ENCODE measurements around the gene TNRC6B.
"Not testable (repeated sequence)": the region's sequence is repeated elsewhere in the genome, so short reads cannot be mapped to it uniquely, and the experiment has no call there.

The TNRC6B gene, protein sequence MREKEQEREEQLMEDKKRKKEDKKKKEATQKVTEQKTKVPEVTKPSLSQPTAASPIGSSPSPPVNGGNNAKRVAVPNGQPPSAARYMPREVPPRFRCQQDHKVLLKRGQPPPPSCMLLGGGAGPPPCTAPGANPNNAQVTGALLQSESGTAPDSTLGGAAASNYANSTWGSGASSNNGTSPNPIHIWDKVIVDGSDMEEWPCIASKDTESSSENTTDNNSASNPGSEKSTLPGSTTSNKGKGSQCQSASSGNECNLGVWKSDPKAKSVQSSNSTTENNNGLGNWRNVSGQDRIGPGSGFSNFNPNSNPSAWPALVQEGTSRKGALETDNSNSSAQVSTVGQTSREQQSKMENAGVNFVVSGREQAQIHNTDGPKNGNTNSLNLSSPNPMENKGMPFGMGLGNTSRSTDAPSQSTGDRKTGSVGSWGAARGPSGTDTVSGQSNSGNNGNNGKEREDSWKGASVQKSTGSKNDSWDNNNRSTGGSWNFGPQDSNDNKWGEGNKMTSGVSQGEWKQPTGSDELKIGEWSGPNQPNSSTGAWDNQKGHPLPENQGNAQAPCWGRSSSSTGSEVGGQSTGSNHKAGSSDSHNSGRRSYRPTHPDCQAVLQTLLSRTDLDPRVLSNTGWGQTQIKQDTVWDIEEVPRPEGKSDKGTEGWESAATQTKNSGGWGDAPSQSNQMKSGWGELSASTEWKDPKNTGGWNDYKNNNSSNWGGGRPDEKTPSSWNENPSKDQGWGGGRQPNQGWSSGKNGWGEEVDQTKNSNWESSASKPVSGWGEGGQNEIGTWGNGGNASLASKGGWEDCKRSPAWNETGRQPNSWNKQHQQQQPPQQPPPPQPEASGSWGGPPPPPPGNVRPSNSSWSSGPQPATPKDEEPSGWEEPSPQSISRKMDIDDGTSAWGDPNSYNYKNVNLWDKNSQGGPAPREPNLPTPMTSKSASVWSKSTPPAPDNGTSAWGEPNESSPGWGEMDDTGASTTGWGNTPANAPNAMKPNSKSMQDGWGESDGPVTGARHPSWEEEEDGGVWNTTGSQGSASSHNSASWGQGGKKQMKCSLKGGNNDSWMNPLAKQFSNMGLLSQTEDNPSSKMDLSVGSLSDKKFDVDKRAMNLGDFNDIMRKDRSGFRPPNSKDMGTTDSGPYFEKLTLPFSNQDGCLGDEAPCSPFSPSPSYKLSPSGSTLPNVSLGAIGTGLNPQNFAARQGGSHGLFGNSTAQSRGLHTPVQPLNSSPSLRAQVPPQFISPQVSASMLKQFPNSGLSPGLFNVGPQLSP (N-terminal part only)

DNA sequence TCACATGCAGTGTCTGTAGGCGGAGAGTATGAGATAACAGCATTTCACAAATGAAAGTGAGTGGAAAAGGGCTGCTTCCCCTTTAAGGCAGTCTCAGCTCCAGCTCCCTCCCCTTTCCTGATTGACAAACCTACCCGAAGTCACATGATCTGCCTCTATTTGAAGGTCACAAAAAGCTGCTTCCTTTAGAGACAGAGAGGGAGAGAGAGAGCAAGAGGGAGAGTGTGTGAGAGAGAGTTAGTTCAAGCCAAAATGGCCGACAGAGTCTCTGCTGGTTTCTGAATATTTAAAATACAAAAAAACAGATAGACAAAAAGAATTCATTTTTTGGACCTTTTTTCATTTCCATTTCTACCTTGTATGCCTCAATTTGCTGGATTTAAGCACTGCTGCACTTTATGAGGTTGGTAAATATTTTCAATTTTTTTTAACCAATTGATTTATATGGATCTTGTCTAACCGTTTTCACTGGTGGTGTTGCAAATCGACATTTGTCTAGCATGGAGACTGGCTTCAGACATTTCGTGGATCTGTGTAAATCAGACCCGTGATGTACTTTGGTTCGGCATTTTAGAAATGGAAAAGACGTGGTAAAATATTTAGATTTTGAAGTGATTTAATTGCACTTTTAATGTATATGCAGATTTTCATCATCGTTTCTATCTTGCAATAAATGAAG lies at the start of gene TNRC6B:
TSS of gene TNRC6B (plus strand) at position 188 of the 679 bp plus-strand sequence. CDS start at position 399, 211 bp downstream.
- DNase-seq = peak; percentile 98

DNA sequence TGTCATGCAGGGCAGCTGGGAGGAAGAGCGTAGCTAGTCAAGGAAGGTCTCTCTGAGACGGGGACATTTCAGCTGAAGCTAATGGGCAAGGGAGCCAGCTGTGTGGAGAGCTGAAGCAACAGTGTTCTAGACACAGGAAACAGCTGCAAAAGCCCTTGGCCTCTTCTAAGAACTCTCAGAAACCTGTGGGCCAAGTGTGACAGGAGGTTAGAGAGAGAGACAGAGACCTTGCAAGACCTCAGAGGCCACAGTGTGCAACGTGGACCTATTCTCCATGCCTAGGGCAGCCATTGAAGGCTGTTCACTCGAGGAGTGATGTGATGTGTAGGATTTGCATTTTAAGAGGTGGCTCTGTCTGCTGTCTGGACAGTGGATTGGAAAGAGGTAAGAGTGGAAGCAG lies 48.7 kb upstream of the TNRC6B start:
- DNase-seq = no peak

DNA sequence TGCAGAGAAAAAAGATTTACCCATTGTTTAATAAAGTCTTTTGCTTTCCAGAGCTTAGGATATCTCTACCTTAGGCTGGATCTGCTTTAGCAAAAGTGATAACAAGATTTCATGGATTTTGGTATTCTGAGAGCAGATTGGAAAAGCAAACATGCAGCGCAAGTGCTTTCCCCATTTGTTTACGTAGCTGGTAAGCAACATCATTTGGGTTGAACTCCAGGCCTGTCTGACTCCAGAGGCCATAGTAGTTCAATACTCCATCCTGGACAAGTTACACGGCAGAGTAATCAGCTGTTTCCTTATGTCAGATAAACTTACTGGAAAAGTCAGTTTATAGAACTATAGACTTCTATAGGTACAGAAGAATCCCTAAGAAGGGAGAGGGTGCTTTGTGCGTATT lies 40.6 kb upstream of the TNRC6B start:
- DNase-seq = no peak

DNA sequence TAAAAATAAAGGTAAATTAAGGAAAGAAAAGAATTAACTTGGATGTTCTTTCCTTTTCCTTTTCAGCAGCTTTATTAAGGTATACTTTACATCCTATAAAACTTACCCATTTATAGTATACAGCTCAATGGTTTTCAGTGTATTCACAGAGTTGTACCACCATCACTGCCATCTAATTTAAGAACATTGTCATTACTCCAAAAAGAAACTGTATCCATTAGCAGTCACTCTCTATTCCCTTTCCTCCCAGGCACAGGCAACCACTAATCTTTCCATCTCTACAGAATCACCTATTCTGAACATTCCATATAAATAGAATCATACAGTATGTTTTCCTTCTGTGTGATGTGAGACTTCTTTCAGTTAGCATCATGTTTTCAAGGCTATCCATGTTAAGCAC lies 38.9 kb upstream of the TNRC6B start:
- DNase-seq = no peak

DNA sequence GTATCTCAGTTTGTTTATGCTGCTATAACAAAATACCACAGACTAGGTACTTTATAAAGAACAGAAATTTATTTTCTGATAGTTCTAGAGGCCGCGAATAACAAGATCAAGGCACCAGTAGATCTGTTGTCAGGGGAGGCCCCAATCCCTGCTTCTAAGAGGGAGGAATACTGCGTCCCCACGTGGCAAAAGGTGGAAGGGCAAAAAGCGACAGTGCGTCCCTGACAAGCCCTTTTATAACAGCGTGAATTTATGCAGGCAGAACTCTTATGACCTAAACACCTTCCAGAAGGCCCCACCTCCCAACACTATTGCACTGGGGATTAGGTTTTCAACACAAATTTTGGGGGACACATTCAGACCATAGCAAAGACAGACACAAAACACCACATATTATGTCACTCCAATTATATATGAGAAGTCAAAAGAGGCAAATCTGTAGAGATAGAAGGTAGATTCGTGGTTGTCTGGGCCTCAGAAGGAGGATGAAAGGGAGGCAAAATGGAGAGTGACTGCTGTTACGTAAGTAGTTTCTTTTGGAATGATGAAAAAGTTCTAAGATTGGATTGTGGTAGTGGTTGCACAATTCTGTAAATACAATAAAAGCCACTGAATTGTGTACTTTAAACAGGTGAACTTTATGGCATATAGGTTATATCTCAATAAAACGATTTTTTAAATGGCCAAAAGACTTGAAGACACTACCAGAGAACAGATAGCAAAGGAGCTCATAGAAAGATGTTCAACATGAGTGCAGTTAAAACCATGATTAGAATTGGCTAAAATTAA lies 30.1 kb upstream of the TNRC6B start:
- DNase-seq = no peak

DNA sequence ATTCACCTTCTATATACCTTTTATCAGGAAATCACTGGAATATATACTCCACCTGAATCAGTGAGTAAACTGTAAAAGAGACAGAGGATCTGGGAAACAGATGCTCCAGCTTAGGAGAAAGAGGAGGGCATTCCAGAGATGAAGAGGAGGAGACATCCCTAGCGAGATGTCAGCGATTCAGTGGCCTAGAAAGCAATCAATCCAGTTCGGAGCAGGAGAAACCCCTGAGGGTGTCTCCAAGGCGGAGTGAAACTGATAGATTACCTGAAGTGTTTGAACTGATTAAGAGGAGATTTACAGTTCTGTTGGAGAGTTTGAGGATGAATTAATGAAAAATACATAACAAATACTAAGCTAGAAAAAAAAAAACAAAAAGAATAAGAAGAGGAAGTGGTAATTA lies 24.5 kb upstream of the TNRC6B start:
- no peak for DNase-seq

DNA sequence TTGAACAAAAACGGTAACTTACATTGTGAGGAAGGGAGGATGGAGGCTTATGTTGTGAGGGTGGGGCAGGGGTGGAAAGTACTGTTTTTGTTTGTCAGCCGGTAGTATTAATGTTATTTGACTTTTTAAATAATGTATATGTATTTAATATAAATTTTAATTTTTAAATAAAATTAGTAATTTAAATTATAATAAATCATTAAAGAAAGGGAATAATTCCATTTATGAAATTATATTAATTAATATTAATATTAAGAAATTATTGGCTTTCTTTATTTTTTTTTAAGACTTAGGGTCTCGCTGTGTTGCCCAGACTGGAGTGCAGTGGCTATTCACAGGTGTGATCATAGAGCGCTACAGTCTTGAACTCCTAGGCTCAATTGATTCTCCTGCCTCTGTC lies 24.0 kb upstream of the TNRC6B start:
- DNase-seq = no peak

DNA sequence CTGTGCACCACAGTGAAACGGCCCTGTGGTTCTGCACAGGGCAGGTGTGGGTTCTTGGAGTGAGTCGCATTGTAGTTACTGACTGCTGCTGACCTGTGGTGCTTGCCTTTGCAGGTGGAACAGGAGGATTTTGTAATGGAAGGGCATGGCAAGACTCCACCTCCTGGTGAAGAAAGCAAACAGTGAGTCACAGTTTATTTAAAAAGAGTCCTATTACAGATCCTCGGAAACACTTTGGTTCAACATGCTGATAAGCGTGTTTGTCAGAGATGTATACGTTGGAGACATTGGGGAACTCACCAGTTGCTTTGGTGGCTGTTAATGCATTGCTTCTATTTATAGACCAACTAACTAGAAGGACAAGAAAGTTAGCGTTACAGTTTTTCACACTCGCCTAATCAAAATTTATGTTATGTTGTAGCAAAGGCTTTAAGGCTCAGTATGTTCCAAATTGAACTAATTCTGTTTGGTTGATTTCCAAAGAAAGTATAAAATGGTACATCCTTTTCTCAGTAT lies 21.7 kb upstream of the TNRC6B start:
- peak; percentile 59 for DNase-seq

DNA sequence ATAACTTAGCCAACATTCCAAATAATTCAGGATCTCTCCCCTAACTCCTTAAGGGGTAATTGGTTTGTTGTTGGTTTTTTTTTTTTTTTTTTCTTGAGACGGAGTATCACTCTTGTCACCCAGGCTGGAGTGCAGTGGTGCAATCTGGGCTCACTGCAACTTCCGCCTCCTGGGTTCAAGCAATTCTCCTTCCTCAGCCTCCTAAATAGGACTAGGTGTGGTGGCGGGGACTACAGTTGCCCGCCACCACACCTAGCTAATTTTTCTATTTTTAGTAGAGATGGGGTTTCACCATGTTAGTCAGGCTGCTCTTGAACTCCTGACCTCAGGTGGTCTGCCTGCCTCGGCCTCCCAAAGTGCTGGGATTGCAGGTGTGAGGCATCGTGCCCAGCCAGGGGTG lies 21.0 kb upstream of the TNRC6B start:
- DNase-seq = not testable (repeated sequence)

DNA sequence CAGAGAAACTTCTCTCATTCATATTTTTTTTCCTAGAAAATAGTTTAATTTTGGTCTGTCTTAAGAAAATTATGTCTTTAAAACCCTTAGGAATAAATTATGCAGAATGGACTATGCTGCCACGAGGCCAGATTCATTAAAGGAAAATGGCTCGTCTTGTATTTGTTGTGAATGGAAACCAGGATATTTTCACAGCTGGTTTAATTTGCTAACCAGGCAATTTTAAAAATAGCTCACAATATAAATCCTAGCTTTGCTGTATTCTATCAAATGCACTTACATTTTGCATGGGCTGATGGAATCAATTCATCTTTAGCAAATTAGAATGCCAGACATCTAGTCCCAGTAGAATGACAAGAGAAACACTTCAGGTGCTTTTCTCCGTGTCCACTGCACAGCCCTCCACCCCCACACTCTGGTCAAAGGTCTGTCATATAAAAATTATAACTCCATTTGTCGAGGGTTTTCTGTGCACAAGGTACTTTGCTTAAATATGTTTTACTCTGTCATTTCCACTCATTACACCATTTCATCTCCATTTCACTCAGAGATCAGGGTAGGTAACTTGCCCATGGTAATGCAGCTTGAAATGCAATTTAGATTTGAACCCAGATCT lies 20.3 kb upstream of the TNRC6B start:
- no peak for DNase-seq

DNA sequence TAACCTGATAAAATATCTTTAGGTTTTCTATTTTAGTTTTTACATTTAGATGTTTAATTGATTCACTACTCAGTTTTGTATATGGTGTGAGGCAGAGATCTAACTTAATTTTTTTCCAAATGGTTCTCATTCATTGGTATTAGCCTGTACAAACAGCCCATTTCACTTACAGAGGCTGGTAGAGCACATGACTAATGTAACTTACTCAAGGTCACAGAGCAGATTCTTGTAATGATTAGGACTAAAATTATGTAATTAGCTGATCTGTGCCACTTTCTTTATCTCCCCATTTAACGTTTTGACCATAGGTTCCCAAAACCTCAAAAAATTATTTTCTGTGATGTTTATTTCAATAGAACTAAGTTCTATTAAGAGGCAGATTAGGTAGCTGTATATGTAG lies 16.5 kb upstream of the TNRC6B start:
- no peak for DNase-seq

DNA sequence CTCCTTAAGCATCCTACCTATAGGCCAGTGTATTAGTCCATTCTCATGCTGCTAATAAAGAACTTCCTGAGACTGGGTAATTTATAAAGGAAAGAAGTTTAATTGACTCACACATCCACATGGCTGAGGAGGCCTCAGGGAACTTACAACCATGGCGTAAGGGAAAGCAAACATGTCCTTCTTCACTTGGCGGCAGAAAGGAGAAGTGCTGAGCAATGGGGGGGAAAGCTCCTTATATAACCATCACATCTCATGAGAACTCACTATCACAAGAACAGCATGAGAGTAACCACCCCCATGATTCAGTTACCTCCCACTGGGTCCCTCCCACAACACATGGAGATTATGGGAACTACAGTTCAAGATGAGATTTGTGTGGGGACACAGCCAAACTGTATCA lies 12.2 kb upstream of the TNRC6B start:
- DNase-seq = not testable (repeated sequence)

DNA sequence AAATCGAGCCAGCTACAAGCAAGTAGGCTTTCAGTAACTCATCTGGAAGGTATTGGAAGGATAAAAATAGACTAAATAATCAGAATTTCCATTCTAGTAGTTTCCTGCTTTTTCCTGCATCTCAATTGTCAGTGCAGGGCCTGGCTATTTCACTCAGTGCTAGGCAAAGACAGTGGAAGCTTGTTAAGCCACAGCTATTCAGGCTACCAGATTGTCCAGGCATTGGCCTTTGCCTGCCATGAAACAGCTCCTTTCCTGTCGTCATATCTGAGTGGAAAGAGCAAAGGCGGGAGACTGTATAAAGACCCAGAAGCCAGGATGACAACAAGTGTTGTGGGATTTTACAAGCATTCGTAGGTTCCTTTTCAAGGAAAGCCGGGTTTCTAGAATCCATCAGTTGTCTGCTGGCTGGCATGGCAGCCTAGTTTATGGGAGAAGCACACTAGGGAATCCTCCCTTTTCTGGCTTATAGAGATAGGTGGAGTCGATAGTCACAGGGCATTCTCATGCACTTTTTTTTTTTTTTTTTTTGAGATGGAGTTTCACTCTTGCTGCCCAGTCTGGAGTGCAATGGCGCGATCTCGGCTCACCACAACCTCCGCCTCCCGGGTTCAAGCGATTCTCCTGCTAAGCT lies 2.0 kb upstream of the TNRC6B start:
- peak; percentile 52 for DNase-seq

DNA sequence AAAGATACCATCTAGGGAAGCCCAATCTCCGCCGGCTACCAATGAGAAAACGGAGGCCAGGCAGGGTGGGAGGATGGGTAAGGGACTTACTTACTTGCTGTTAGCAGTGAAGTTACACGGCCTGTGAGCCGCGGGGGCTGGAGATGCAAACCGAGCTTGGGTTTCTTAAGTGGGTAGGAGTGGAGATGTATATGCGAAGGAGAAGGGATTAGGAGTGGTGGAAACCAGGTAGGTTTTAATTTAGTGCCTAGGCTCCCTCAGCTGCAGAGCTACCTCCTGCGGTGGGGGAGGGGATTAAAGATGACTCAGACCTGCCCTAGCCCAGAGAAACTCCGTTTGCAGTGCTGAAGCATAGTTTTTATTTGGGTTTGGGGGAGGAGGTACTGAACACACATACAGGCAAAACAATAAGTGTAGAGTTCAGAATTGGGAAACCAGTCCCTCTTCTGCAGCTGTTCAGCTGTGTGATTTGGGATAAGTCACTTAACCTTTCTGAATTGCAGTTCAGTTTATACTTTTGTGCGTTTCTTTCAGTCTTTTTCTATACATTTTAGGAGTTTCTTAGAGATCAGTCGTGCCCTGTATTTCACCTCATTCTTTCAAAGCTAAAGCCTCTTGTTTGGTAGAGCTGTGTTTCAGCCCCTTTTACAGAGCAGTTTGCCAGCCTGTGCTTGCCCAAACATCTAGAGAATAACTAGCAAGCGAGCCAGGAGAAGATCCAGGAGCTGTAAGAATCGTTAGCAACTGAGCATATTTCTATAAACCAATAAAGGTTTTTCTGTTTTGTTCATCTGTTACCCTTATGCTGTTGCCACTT lies 596 bp upstream of the TNRC6B start:
- peak; percentile 80 for DNase-seq

DNA sequence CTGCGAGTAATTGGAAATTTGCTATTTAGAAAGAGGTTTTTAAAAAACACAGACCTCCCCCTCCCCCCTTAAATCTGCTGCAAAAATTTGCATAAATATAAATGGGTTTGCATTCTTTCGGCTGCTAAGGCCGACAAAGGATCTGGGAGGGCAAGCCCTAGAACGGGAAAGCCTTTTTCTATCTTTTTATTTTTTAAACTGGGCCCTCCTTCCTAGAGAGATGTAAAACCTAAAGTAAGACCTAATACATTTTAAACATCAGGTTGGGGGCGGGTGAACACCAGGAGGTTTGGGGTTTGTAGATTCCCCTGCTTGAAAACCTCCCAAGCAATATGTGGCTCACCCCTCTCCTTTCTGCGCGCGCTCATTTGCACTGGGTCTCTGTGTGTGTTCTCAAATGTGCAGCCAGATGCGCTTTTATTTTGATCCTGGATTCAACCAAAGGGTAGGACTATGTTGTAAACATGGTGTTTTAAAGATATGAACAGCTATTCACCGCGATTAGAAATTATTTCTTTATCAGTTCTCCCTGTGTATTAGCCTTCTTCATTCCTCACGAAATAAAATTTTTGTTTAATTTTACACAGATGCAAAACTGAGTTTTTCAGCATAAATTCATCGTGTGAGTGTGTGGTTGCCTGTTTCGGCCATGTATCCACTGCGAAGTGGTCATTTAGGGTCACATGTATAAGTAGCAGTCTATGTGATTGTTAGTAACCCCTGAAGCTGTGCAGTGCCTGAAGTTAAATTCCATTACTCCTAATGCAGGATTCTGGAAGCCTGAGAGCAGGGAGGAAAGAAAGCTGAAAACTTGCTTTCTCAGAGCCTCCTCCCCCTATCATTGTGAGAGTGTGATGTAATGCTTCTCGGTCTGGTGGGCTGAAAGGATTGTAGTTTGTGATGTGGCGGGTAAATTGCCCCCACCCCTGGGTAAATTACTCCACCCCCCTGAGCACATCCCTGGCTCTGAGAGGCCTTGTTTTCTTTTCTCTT lies 988 bp downstream of the TNRC6B start:
- peak; percentile 77 for DNase-seq

DNA sequence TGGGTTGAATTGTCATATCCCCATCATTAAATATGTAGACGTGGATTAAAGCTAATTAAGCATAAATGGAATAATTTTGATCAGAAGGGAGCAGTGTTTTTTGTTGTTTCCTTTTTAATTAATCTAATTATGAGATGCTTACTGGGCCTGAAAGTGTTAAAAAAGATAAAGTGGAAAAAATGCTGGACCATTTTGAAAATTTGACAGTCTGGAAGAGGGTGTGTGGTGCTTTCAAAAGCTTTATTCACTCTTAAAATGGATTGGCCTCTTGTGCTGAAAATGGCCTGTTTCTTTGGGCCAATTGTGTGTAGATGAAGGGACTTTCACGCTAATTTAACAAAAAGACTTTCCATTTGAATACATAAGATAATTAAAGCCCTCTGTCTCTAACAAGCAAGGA lies 1.8 kb downstream of the TNRC6B start:
- no peak for DNase-seq

DNA sequence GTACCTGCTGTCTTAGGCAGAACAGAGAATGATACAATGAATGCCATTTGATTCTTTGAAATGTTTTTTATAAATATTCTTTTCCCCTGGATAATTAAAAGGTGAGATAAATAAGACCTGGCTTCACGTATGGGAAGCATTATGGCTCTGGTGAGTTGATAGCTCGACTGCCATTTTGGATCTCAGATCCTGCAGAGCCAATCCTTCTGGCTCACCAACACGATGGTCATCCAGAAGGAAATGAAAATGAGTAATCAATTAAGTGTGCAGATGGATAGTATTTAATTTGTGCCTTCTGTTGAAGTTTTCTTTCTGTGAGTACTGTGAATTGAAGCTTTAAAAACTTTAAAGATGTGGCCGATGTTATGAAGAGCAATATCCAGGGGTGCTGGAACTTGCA lies 2.7 kb downstream of the TNRC6B start:
- DNase-seq = no peak

DNA sequence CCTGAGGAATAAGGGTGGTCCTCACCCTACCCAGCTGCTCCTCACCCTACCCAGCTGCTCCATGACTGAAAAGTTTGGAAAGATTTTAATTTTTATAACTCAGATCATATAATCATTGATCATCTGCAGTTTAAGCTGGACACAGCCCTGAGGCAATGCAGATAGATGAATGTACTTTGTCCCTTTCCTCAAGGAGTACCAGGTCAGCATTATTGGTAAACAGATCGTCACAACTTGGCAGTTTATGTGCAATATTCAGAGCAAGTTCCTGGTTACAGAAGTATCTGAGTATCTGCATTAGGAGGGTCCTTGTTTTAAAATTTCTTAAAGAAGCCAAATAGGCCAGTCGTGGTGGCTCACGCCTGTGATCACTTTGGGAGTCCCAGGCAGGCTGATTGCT lies 3.6 kb downstream of the TNRC6B start:
- no peak for DNase-seq

Data from fibroblast of skin of right quadriceps (primary cell).